GM23338 (cell line): Measurements from ENCODE around the gene HOXB5.

ENCODE experiments used
- CREB1 ChIP-seq: fragments of 250-450 bp; sonication (Bioruptor Pico); IDR thresholded peaks from 2 replicates; pipeline ENCODE4 v1.5.0; 2020; ENCODE audit warnings: low read depth, mild to moderate bottlenecking, moderate library complexity
- CTCF ChIP-seq, 2 experiments: fragments of 200-600 bp in 1 of 2; sonication (generic) in 1 of 2; conservative IDR thresholded peaks; 2 replicates each; pipeline versions ENCODE4 v1.5.1 to v1.6.1; 2016 to 2017; ENCODE audit warnings: antibody characterized with exemption in 2 of 2, low read depth in 2 of 2, mild to moderate bottlenecking in 2 of 2, moderate library complexity in 1 of 2
- POLR2AphosphoS5 ChIP-seq: IDR thresholded peaks from 2 replicates; pipeline ENCODE4 v1.6.1; 2016; ENCODE audit warnings: antibody characterized with exemption, low read depth

- TF ChIP-seq POLR2AphosphoS5 (no peak), CREB1 (no peak), CTCF (conservative IDR thresholded peaks at IDR 0.05; ENCODE audit: low read depth in 2 of 2) (no peak)
Observed at GRCh38 chr17:48558831-48559121, 34.8 kb downstream of the HOXB5 start.
